Measurements from ENCODE around the gene DCAF5. TPM values are rescaled to one million over a fixed set of nuclear protein-coding genes. Genes with fewer than 3 reads are reported as not detected.
"Not testable (repeated sequence)": the region's sequence is repeated elsewhere in the genome, so short reads cannot be mapped to it uniquely, and the experiment has no call there.

The DCAF5 gene
- total RNA-seq, 1 donor from 2014 or later, result 14.5 TPM

GRCh38 chr14:69083181-69083580 is 69.7 kb downstream of the DCAF5 start:
- no peak for DNase-seq (ENCODE audit: low read depth)
- H3K4me3 ChIP-seq (ENCODE audit: low read depth, low read length), result no peak overlapping the region
- TF ChIP-seq CTCF (conservative IDR thresholded peaks at IDR 0.05; ENCODE audit: low read depth, low read length), result no peak

- no peak for DNase-seq (ENCODE audit: low read depth)
- no peak for TF ChIP-seq CTCF (conservative IDR thresholded peaks at IDR 0.05; ENCODE audit: low read depth, low read length)
- no peak overlapping the region for H3K4me3 ChIP-seq (ENCODE audit: low read depth, low read length)
These were observed 71.6 kb downstream of the DCAF5 start for GRCh38 chr14:69081271-69081670.

GRCh38 chr14:69079747-69080146 is 73.2 kb downstream of the DCAF5 start:
- DNase-seq (ENCODE audit: low read depth), result no peak
- TF ChIP-seq CTCF (conservative IDR thresholded peaks at IDR 0.05; ENCODE audit: low read depth, low read length), result no peak
- H3K4me3 ChIP-seq (ENCODE audit: low read depth, low read length), result no peak overlapping the region

GRCh38 chr14:69079188-69079742 is 73.7 kb downstream of the DCAF5 start:
- no peak overlapping the region for H3K4me3 ChIP-seq (ENCODE audit: low read depth, low read length)
- TF ChIP-seq CTCF (conservative IDR thresholded peaks at IDR 0.05; ENCODE audit: low read depth, low read length), result no peak
- DNase-seq (ENCODE audit: low read depth), result peak; percentile 92

GRCh38 chr14:69077841-69078240 is 75.1 kb downstream of the DCAF5 start:
- no peak for TF ChIP-seq CTCF (conservative IDR thresholded peaks at IDR 0.05; ENCODE audit: low read depth, low read length)
- DNase-seq (ENCODE audit: low read depth), result peak; percentile 97
- H3K4me3 ChIP-seq (ENCODE audit: low read depth, low read length), result no peak overlapping the region

GRCh38 chr14:69077185-69077584 is 75.7 kb downstream of the DCAF5 start:
- DNase-seq (ENCODE audit: low read depth); H3K4me3 ChIP-seq (ENCODE audit: low read depth, low read length): not testable (repeated sequence)

GRCh38 chr14:69076341-69076740 is 76.6 kb downstream of the DCAF5 start:
- TF ChIP-seq CTCF (conservative IDR thresholded peaks at IDR 0.05; ENCODE audit: low read depth, low read length), result no peak
- H3K4me3 ChIP-seq (ENCODE audit: low read depth, low read length), result no peak overlapping the region
- DNase-seq (ENCODE audit: low read depth), result no peak

Data from epithelial cell of proximal tubule (primary cell).